ENCODE measurements around the gene AP1AR.

AP1AR gene

GRCh38 chr4:112251019-112251643 lies 19.5 kb downstream of the AP1AR start:
- Histone ChIP-seq H3K27me3 (ENCODE audit: control insufficient read depth, insufficient read depth, low read length, poor library complexity, severe bottlenecking) (no peaks in the 10 kb centered on the region), H3K4me1 (ENCODE audit: control insufficient read depth, insufficient read depth, low read length) (no peaks in the 10 kb centered on the region), H3K4me3 (ENCODE audit: insufficient read depth, low read depth, low read length) (no peak overlapping the region), H3K27ac (ENCODE audit: insufficient read depth, low read depth, low read length, poor library complexity, severe bottlenecking) (no peak overlapping the region), H3K9me3 (ENCODE audit: control insufficient read depth, low read length) (no peaks in the 10 kb centered on the region), H3K36me3 (ENCODE audit: control insufficient read depth, insufficient read depth, low read length) (no peaks in the 10 kb centered on the region)
- WGBS, 2 experiments = 89 to 95% methylated on average over 3 of the region's 3 CpGs

- H3K36me3 ChIP-seq (ENCODE audit: control insufficient read depth, insufficient read depth, low read length) = no peaks in the 10 kb centered on the region
- H3K4me1 ChIP-seq (ENCODE audit: control insufficient read depth, insufficient read depth, low read length) = no peaks in the 10 kb centered on the region
- WGBS, 2 experiments = 93 to 100% methylated on average over 1 of the region's 1 CpG
- no peak overlapping the region for H3K27ac ChIP-seq (ENCODE audit: insufficient read depth, low read depth, low read length, poor library complexity, severe bottlenecking)
- no peaks in the 10 kb centered on the region for H3K27me3 ChIP-seq (ENCODE audit: control insufficient read depth, insufficient read depth, low read length, poor library complexity, severe bottlenecking)
- no peak overlapping the region for H3K4me3 ChIP-seq (ENCODE audit: insufficient read depth, low read depth, low read length)
- no peaks in the 10 kb centered on the region for H3K9me3 ChIP-seq (ENCODE audit: control insufficient read depth, low read length)
Measured at GRCh38 chr4:112252234-112252633, 20.6 kb downstream of the AP1AR start.

GRCh38 chr4:112253382-112254000 lies 21.9 kb downstream of the AP1AR start:
- Histone ChIP-seq H3K9me3 (ENCODE audit: control insufficient read depth, low read length) (no peaks in the 10 kb centered on the region), H3K27ac (ENCODE audit: insufficient read depth, low read depth, low read length, poor library complexity, severe bottlenecking) (no peak overlapping the region), H3K4me1 (ENCODE audit: control insufficient read depth, insufficient read depth, low read length) (no peaks in the 10 kb centered on the region), H3K4me3 (ENCODE audit: insufficient read depth, low read depth, low read length) (no peak overlapping the region), H3K27me3 (ENCODE audit: control insufficient read depth, insufficient read depth, low read length, poor library complexity, severe bottlenecking) (no peaks in the 10 kb centered on the region), H3K36me3 (ENCODE audit: control insufficient read depth, insufficient read depth, low read length) (no peaks in the 10 kb centered on the region)
- WGBS, 2 experiments = 17 to 40% methylated on average over 1 of the region's 2 CpGs

GRCh38 chr4:112257098-112257497 lies 25.5 kb downstream of the AP1AR start:
- 92 to 96% methylated on average over 2 of the region's 2 CpGs for WGBS, 2 experiments
- H3K36me3 ChIP-seq (ENCODE audit: control insufficient read depth, insufficient read depth, low read length) = peaks cover 9% of the 10 kb centered on the region
- H3K27me3 ChIP-seq (ENCODE audit: control insufficient read depth, insufficient read depth, low read length, poor library complexity, severe bottlenecking) = no peaks in the 10 kb centered on the region
- H3K27ac ChIP-seq (ENCODE audit: insufficient read depth, low read depth, low read length, poor library complexity, severe bottlenecking) = no peak overlapping the region
- H3K4me1 ChIP-seq (ENCODE audit: control insufficient read depth, insufficient read depth, low read length) = no peaks in the 10 kb centered on the region
- H3K4me3 ChIP-seq (ENCODE audit: insufficient read depth, low read depth, low read length) = no peak overlapping the region
- H3K9me3 ChIP-seq (ENCODE audit: control insufficient read depth, low read length) = no peaks in the 10 kb centered on the region

- Histone ChIP-seq H3K9me3 (ENCODE audit: control insufficient read depth, low read length) (no peaks in the 10 kb centered on the region), H3K27me3 (ENCODE audit: control insufficient read depth, insufficient read depth, low read length, poor library complexity, severe bottlenecking) (no peaks in the 10 kb centered on the region), H3K4me1 (ENCODE audit: control insufficient read depth, insufficient read depth, low read length) (no peaks in the 10 kb centered on the region), H3K27ac (ENCODE audit: insufficient read depth, low read depth, low read length, poor library complexity, severe bottlenecking) (no peak overlapping the region), H3K36me3 (ENCODE audit: control insufficient read depth, insufficient read depth, low read length) (peaks cover 5% of the 10 kb centered on the region), H3K4me3 (ENCODE audit: insufficient read depth, low read depth, low read length) (no peak overlapping the region)
- WGBS, 2 experiments = 93 to 96% methylated on average over 1 to 2 of the region's 2 CpGs
Measured at GRCh38 chr4:112266823-112267222, 35.2 kb downstream of the AP1AR start.

GRCh38 chr4:112270051-112270450 lies 38.5 kb downstream of the AP1AR start:
- H3K36me3 ChIP-seq (ENCODE audit: control insufficient read depth, insufficient read depth, low read length) = no peaks in the 10 kb centered on the region
- no peak overlapping the region for H3K4me3 ChIP-seq (ENCODE audit: insufficient read depth, low read depth, low read length)
- no peaks in the 10 kb centered on the region for H3K4me1 ChIP-seq (ENCODE audit: control insufficient read depth, insufficient read depth, low read length)
- H3K9me3 ChIP-seq (ENCODE audit: control insufficient read depth, low read length) = no peaks in the 10 kb centered on the region
- 92% methylated on average over 1 of the region's 1 CpG; no CpG with 5 or more reads in 1 of the 2 experiments for whole genome bisulfite sequencing, 2 experiments
- no peaks in the 10 kb centered on the region for H3K27me3 ChIP-seq (ENCODE audit: control insufficient read depth, insufficient read depth, low read length, poor library complexity, severe bottlenecking)
- H3K27ac ChIP-seq (ENCODE audit: insufficient read depth, low read depth, low read length, poor library complexity, severe bottlenecking) = no peak overlapping the region

- WGBS, 2 experiments = 79 to 85% methylated on average over 8 of the region's 8 CpGs
Measured at GRCh38 chr4:112270640-112271421, 39.2 kb downstream of the AP1AR start.

GRCh38 chr4:112272292-112272691 lies 40.7 kb downstream of the AP1AR start:
- Histone ChIP-seq H3K4me1 (ENCODE audit: control insufficient read depth, insufficient read depth, low read length) (no peaks in the 10 kb centered on the region), H3K4me3 (ENCODE audit: insufficient read depth, low read depth, low read length) (no peak overlapping the region), H3K36me3 (ENCODE audit: control insufficient read depth, insufficient read depth, low read length) (no peaks in the 10 kb centered on the region), H3K27me3 (ENCODE audit: control insufficient read depth, insufficient read depth, low read length, poor library complexity, severe bottlenecking) (no peaks in the 10 kb centered on the region), H3K27ac (ENCODE audit: insufficient read depth, low read depth, low read length, poor library complexity, severe bottlenecking) (no peak overlapping the region), H3K9me3 (ENCODE audit: control insufficient read depth, low read length) (no peaks in the 10 kb centered on the region)
- 97 to 99% methylated on average over 4 of the region's 4 CpGs for WGBS, 2 experiments

More at GRCh38 chr4:112270640-112271421, 39.2 kb downstream of the AP1AR start:
- Histone ChIP-seq H3K4me1 (ENCODE audit: control insufficient read depth, insufficient read depth, low read length) (no peaks in the 10 kb centered on the region), H3K27me3 (ENCODE audit: control insufficient read depth, insufficient read depth, low read length, poor library complexity, severe bottlenecking) (no peaks in the 10 kb centered on the region), H3K27ac (ENCODE audit: insufficient read depth, low read depth, low read length, poor library complexity, severe bottlenecking) (no peak overlapping the region), H3K4me3 (ENCODE audit: insufficient read depth, low read depth, low read length) (no peak overlapping the region), H3K36me3 (ENCODE audit: control insufficient read depth, insufficient read depth, low read length) (no peaks in the 10 kb centered on the region), H3K9me3 (ENCODE audit: control insufficient read depth, low read length) (no peaks in the 10 kb centered on the region)

GRCh38 chr4:112274959-112275358 lies 43.4 kb downstream of the AP1AR start:
- Histone ChIP-seq H3K36me3 (ENCODE audit: control insufficient read depth, insufficient read depth, low read length) (no peaks in the 10 kb centered on the region), H3K27me3 (ENCODE audit: control insufficient read depth, insufficient read depth, low read length, poor library complexity, severe bottlenecking) (no peaks in the 10 kb centered on the region), H3K27ac (ENCODE audit: insufficient read depth, low read depth, low read length, poor library complexity, severe bottlenecking) (no peak overlapping the region), H3K4me1 (ENCODE audit: control insufficient read depth, insufficient read depth, low read length) (no peaks in the 10 kb centered on the region), H3K9me3 (ENCODE audit: control insufficient read depth, low read length) (no peaks in the 10 kb centered on the region), H3K4me3 (ENCODE audit: insufficient read depth, low read depth, low read length) (no peak overlapping the region)
- 93% methylated on average over 4 of the region's 4 CpGs for WGBS, 2 experiments

GRCh38 chr4:112276113-112276512 lies 44.5 kb downstream of the AP1AR start:
- no peaks in the 10 kb centered on the region for H3K4me1 ChIP-seq (ENCODE audit: control insufficient read depth, insufficient read depth, low read length)
- H3K27ac ChIP-seq (ENCODE audit: insufficient read depth, low read depth, low read length, poor library complexity, severe bottlenecking) = no peak overlapping the region
- H3K4me3 ChIP-seq (ENCODE audit: insufficient read depth, low read depth, low read length) = no peak overlapping the region
- WGBS, 2 experiments = 90 to 91% methylated on average over 3 of the region's 3 CpGs
- no peaks in the 10 kb centered on the region for H3K27me3 ChIP-seq (ENCODE audit: control insufficient read depth, insufficient read depth, low read length, poor library complexity, severe bottlenecking)
- H3K9me3 ChIP-seq (ENCODE audit: control insufficient read depth, low read length) = no peaks in the 10 kb centered on the region
- H3K36me3 ChIP-seq (ENCODE audit: control insufficient read depth, insufficient read depth, low read length) = no peaks in the 10 kb centered on the region

Data from ectodermal cell (in vitro differentiated cells).